IPS DF 19.7 (cell line): ENCODE results near the gene WWC2.

Source experiments
- DNase-seq: peaks from one replicate; pipeline ENCODE4 v3.0.0-alpha.2; 2013; ENCODE audit warnings: low read depth, low spot score

The WWC2 gene

DNA sequence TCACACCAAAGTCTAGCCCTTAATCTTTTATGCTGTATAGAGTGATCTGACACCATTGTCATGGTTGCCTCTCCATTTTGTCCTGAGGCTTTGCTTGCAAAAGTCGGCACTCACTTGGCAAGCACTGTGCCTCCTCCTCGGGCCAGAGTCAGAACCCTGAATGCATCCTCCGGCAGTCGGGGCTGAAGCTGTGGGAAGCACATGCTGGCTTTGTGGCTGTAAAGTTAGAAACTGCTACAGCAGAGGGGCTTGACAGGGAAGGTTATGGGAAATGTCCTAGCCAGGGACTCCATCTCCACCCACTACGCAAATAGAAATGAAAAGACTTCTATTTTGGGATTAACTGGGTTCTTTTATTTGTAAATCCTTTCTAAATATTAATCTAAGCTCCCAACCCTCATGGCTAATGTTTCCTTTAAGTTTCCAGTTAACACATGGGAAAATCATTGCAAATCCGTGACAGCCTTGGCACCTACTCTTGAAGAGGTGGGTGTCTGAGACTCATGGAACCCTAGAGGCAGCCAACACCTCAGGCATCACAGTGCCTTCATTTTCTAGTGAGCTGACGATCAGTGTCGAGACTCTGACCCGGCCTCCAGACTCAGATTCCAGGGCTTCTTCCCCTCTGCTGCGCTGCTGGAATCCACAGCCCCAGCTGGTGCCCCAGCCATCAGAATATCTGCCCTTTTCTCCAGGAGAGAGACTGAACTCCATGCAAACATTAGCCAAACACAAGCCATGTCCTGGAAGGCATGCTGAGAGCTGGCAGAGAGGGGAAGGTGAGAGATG, 231.1 kb downstream of the WWC2 start:
- no peak for DNase-seq

- DNase-seq = no peak
Measured at GRCh38 chr4:183330841-183331240, 231.8 kb downstream of the WWC2 start.

DNA sequence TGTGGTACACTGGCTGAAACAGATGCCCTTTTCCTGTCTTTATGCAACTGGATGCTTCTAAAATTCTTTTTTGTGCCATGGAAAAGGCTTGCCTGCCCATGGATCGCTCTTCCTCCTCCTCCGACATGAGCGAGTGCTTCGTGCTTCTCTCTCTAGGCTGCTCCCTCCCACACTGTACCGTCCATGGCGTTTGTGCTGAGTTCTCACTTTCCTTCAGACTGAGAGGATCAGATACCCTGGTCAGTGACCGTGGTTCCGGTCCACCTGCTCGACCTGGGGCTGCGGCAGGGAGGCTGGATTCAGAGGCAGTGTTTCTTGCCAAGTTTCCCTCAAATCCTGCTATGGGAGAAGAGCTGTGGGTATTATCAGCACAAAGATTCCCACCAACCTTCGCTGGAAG, 233.4 kb downstream of the WWC2 start:
- DNase-seq = no peak

DNA sequence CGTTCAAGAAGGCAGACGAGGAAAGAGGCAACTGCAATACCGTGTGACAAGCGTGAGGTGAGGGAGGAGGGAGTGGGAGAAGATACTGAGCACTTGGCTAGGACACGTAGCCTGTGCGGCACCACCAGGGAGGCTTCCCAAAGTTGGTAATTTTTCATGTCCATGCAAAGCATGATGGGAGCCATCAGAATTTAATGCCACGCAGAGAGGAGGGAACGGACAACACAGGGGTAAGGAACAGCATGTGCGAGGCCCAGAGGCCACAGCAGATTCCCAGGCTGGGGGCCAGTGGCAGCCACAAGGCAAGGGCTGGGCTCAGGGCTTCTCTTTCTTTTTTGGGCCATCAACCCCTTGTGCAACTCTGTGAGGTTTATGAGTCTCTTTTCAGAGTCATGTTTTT, 234.1 kb downstream of the WWC2 start:
- no peak for DNase-seq

DNA sequence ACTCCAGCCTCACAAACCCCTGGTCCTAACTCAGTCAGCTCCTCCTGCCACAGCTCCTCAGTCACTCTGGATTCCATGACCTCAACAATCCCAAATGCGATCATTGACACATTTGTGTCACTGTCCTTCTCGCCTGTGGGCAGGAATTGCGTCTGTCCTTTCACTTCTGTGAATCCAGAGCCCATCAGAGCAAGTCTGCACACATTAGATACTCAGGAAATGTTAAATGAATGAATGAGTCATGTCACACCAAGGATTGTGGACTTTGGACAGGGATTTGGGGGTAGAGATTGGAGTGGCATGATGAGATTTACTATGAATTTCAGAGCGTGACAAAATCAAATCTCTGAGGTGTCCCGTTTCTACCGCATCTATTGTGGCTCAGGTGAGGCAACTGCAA, 234.9 kb downstream of the WWC2 start:
- DNase-seq = no peak

DNA sequence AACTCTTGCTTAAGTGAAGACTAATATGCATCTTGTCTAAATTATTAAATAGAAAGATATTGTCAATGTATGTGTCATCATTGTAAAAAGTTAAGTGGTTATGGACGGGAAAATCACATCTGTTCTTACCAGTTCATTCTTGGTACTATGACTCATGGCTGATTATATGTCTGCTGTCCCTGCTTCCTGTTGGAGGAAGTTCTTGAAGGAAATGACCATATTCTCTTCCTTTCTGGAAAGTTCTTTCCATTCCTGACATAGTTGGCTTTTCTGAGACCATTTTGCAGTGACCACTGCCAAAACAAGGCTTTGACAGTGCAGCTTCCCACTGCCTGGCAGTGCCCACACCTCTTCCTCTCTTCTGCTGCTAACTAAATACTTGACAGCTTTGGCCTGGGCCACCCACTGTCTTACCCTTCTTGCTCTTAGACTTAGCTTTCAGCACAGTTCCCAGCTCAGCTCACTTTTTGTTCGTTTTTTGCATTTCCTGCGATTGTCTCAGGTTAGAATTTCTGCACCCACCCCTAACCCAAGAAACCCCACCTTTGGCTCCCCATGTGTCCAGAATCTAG, 236.4 kb downstream of the WWC2 start:
- no peak for DNase-seq

DNA sequence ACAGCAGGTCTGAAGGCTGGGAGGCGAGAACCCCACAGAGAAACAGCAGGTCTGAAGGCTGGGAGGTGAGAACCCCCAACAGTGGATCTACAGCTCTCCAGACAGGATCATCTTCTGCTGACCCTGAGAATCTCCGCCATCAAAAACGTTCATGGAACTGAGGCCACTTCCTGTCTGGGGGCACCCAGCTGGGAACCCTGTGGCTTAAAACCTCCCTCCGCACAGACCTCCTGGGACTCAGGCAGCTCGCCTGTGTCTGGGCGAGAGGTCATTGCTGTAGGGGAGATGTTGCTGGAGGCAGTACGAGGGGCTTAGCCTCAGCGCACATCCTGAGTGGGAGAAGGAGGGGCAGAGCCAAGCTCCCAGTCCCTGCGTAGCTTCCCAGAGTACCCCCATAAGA, 238.3 kb downstream of the WWC2 start:
- no peak for DNase-seq

DNA sequence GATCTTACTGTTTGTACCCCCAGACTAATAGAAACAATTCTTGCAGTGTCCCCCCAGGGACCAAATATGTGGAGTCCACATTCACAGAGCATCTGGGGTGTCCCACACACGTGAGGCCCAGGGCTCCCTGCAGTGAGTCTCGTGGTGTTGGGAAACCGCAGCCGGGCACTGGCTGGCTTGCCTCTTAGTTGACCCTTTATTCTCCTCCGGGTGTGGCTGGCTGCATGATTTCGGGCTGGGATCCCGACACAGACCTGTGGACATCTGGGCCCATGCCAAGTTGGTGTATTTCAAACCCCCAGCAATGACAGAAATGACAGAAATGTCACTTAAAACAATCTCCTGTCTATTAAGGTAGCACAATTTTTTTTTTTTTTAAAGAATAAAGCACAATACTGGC, 238.8 kb downstream of the WWC2 start:
- no peak for DNase-seq

- DNase-seq = no peak
Measured at GRCh38 chr4:183342541-183343533, 243.8 kb downstream of the WWC2 start.

- DNase-seq = no peak
Measured at GRCh38 chr4:183343730-183344129, 244.7 kb downstream of the WWC2 start.

GRCh38 chr4:183344523-183345255, 245.6 kb downstream of the WWC2 start:
- DNase-seq = no peak

- DNase-seq = no peak
Measured at GRCh38 chr4:183345261-183345660, 246.2 kb downstream of the WWC2 start.

GRCh38 chr4:183347146-183347545, 248.1 kb downstream of the WWC2 start:
- no peak for DNase-seq

GRCh38 chr4:183347566-183347965, 248.5 kb downstream of the WWC2 start:
- DNase-seq = no peak

- DNase-seq = no peak
Measured at GRCh38 chr4:183348136-183348535, 249.1 kb downstream of the WWC2 start.

DNA sequence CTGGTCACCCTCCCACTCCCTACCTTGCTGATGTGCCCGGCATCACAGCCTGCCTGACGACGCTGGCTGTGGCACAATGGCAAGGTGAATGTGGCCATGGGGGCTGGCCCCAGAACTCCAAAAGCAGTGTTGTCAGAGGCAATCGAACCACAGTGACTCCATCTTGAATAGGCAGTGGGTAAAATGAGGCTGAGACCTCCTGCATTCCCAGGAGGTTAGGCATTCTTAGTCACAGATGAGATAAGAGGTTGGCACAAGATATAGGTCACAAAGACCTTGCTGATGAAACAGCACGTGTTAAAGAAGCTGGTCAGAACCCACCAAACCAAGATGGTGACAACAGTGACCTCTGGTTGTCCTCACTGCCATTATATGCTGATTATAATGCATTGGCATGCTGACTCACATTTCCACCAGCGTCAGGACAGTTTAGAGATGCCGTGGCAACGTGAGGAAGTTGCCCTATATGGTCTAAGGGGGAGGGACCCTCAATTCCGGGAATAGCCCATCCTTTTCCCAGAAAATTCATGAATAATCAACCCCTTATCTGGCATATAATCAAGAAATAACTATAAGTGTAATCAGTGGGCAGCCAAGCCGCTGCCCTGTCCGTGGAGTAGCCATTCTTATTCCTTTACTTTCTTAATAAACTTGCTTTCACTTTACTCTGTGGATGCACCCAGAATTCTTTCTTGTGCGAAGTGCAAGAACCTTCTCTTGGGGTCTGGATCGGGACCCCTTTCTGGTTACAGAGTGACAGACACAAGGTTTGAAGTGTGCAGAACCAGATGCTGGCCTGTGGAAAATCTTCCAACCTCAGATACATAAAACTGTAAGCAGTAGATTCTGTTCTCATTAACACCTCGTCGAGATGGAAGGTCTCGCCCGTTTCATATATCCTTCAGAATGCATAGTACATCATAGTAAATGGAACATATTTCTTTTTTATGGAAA, 249.9 kb downstream of the WWC2 start:
- DNase-seq = no peak

GRCh38 chr4:183349673-183350072, 250.6 kb downstream of the WWC2 start:
- DNase-seq = no peak

GRCh38 chr4:183350317-183351071, 251.4 kb downstream of the WWC2 start:
- no peak for DNase-seq

DNA sequence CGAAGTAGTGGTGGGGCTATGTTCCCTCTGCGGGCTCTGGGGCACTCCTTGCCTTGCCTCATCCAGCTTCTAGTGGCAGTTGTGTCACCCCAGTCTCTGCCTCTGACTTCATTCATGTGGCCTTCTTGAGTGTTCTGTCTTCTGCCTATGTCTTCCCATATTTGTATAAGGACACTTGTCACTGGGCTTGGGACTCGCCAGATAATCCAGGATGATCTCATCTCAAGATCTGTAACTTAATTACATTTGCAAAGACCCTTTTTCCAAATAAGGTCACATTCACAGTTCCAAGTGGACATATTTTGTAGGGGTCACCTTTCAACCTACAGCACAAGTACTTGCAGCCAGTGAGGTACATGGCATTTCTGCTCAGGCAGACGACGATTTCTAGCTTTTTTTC, 253.5 kb downstream of the WWC2 start:
- no peak for DNase-seq

DNA sequence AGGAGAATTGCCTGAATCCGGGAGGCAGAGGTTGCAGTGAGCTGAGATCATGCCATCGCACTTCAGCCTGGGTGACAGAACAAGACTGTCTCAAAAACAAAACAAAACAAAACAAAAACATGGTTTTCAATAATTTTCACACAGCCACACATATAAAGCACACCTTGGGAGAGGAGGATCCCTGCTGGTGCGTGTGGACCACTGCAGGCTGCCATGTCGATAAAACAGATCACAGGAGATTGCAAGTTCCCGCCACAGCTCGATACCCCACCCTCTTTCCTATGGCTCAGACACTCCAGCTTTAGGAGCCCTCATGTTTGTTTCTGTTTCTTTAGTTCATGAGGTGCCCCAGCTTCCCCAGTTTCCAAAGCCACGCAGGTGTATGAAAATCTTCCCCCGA, 254.5 kb downstream of the WWC2 start:
- no peak for DNase-seq
